NCI-H2171 treated with DMSO at 0.1 percent for 48 hours (cell line): ENCODE results near the gene MEP1B.
"Not testable (repeated sequence)": the region's sequence is repeated elsewhere in the genome, so short reads cannot be mapped to it uniquely, and the experiment has no call there.

Source experiments
- DNase-seq: peaks from one replicate; lab custom pipeline; 2025; lab: John Stamatoyannopoulos, UW

MEP1B gene

GRCh38 chr18:32189790-32190189 is at the start of gene MEP1B:
Gene MEP1B (plus strand): TSS chr18:32190039. CDS start chr18:32190071, 32 bp downstream.
- no peak for DNase-seq

- no peak for DNase-seq
Observed at GRCh38 chr18:32148185-32148870, 41.5 kb upstream of the MEP1B start.

- no peak for DNase-seq
Observed at GRCh38 chr18:32152705-32153448, 37.0 kb upstream of the MEP1B start.

- no peak for DNase-seq
Observed at GRCh38 chr18:32156855-32157254, 33.0 kb upstream of the MEP1B start.

GRCh38 chr18:32157580-32157979 is 32.3 kb upstream of the MEP1B start:
- DNase-seq: no peak

GRCh38 chr18:32158108-32158624 is 31.7 kb upstream of the MEP1B start:
- peak; percentile 95 for DNase-seq

GRCh38 chr18:32158631-32159030 is 31.2 kb upstream of the MEP1B start:
- DNase-seq: not testable (repeated sequence)

GRCh38 chr18:32160547-32160946 is 29.3 kb upstream of the MEP1B start:
- DNase-seq: no peak

- DNase-seq: peak; percentile 75
Observed at GRCh38 chr18:32167980-32168730, 21.7 kb upstream of the MEP1B start.

GRCh38 chr18:32173654-32174053 is 16.2 kb upstream of the MEP1B start:
- DNase-seq: no peak

- no peak for DNase-seq
Observed at GRCh38 chr18:32174719-32175118, 15.1 kb upstream of the MEP1B start.

- peak; percentile 65 for DNase-seq
Observed at GRCh38 chr18:32175265-32175664, 14.6 kb upstream of the MEP1B start.

GRCh38 chr18:32176745-32177144 is 13.1 kb upstream of the MEP1B start:
- not testable (repeated sequence) for DNase-seq

GRCh38 chr18:32177530-32177929 is 12.3 kb upstream of the MEP1B start:
- peak; percentile 27 for DNase-seq

GRCh38 chr18:32183503-32183902 is 6.3 kb upstream of the MEP1B start:
- DNase-seq: no peak

- no peak for DNase-seq
Observed at GRCh38 chr18:32190209-32190608, 370 bp downstream of the MEP1B start.

GRCh38 chr18:32195881-32196815 is 6.3 kb downstream of the MEP1B start:
- no peak for DNase-seq

GRCh38 chr18:32200766-32201165 is 10.9 kb downstream of the MEP1B start:
- DNase-seq: peak; percentile 98

- peak; percentile 10 for DNase-seq
Observed at GRCh38 chr18:32201948-32202672, 12.3 kb downstream of the MEP1B start.

- peak; percentile 27 for DNase-seq
Observed at GRCh38 chr18:32208023-32208422, 18.2 kb downstream of the MEP1B start.

- no peak for DNase-seq
Observed at GRCh38 chr18:32208577-32208976, 18.7 kb downstream of the MEP1B start.
